Measurements from ENCODE around the gene SDC3.

The SDC3 gene

DNA sequence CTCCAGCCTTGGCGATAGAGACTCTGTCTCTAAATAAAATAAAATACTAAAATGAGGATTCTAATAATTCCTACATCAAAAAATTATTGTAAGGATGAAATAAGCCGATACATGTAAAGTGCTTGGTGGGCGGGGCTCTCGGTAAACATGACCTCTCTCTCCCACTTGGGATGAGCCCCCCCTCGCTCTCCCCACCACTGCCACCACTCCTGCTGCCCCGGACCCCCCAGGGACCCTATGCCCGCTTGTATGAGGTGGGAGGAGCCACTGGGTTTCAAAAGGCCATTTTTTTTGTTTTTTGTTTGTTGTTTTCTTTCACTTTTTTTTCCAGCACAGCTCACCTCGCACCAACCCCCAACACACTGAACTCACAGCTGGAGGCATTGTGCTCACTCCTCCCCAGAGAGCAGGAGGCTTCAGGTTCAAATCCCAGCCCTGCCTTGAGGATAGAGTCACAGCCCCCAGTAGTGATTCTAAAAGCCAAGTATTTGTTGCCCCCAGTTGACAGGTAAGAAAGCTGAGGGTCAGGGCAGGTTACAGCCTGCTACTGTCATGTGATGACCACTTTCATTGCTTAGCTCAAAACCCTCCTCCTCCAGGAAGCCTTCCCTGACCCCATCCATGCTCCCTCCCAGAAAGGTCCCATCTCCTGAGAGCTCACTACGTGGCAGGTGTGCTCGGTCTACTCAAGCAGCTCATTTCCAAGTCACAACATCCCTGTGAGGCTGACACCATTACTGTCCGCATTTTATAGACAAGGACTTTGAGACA, 4.2 kb downstream of the SDC3 start:
- DNase-seq = no peak

DNA sequence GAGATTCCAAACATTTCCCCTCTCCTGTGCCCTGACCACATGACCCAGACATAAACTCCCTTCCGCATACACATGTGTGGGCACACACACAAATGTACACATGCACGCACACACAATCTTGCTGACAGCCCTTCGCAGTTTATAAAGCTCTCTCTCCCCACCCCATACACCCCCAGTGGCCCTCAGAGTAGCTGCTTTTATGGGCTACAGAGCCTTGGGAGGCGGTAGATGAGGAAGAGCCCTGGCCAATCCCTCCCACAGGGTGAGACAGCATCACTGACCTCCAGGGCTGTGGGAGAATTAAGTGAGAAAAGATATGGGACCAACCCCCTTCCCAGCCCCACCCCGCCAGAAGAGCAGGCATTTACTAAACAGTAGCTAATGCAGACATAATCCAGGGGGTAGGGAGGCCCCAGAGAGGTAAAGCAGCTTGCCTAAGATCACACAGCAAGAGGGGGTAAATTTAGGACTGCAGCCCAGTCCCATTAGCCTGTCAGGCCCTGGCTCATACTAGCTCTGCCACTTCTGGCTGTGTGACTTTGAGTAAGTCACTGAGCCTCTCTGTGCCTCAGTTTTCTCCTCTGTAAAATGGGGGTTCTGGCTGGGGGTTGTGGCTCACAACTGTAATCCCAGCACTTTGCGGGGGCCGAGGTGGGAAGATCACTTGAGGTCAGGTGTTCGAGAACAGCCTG, 5.1 kb downstream of the SDC3 start:
- no peak for DNase-seq

DNA sequence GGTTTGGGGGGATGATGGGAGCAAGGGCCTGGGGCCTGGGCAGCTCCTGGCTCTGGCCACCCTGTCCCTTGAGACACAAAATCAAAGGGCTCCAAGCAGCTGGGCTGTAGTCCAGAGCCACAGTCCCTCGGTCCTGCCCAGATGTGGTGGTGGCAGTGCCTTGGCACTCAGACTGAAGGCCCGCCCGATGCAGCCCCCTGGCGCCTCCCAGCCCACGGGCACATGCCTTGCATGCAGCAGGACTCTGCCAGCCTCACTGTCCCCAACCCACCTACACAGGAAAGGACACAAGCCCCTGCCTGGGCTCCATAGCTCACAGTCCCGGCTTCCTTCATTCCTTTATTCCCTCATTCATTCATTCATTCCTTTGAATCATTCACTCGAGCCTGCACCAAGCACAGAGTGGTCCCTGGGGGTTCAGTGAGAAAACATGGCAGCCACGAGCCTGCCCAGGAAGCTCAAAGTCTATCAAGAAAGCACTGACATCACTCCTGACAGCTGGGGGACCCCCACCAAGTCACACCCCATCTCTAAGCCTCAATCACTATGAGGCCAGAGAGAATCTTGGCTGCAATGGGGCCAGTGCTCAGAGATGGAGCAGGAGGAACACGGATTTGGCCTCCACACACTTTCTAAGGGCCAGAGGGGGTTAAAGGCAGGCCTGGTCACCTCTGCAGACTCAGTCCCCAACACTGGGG, 5.8 kb downstream of the SDC3 start:
- no peak for DNase-seq

DNA sequence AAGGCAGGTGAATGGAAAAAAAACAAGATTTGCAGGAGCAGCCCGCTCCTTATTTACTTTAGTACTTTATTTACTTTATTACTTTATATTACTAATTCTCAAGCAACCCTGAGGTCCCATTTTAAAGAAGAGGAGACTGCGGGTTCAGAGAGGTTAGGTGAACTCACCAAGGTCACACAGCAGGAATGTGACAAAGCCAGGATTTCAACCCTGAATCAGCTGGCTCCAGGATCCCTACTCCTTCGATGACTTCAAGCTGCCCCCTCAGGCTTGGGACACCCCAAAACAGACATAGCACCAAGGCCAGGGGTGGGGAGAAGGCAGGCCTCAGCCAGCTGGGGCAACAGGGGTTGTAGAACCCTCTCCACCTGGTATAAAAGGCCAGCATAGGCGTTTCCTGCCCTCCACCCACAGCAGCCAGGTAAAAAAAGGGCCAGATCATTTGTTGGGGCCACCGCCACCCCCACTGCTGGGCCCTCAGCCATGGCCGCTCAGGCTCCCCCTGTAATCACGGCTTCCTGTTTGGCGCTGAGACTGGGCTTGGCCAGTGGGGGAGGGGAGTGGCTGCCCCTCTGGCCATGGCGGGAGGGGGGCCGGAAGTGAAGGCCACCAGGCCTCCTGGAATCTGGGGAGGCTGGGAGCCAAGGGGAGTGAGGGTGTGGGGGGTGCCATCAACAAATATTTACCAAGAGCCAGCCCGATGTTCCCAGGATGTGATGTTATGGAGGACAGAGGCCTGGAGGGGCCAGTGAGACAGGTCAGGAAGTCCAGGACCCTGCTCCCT, 6.6 kb downstream of the SDC3 start:
- no peak for DNase-seq

DNA sequence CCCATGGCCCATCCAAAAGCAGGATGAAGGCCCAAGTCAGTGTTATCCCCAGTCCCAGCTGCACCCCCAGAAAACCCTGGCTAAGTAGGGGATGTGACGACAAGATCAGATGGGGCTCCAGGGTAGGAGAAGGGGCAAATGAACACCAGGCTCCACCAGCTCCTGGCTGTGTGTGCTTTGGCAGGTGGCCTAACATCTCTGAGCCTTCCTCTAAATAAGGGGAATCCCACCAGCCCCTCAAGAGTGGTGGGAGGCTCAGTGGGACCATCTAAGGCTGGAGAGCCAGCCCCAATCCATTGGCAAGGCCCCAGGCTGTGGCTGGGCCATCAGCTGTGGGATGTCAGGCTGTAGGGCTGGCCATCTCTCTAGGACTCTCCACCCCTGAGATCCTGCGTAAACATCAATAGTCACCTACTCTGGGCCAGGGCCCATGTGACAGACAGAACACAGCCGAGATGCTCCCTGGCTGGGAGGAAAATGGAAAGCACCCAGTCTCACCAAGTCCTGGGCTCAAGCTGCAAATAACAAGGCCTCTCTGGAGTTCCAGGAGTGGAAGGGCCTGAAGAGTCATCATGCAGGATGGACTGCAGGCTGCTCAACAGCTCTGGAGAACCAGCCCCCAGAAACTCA, 7.5 kb downstream of the SDC3 start:
- DNase-seq = no peak

DNA sequence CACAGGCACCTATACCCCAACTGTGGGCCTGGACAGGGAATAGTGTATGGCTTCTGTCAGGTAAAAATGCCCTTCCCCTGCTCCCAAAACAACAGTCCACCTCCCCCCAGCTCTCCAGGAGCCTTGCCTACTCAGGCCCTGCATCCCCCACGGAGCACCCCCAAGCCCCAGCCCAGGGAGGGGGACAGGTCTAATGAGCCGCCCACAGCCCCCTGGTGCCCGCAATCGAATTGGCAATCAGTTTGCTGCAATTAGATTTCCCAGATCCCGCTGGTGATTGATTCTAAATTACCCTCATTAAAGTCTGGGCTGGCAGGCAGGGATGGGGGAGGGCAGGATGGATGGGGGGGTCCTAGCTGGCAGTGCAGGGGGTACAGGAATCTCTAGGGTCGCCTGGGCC, 8.1 kb downstream of the SDC3 start:
- no peak for DNase-seq

DNA sequence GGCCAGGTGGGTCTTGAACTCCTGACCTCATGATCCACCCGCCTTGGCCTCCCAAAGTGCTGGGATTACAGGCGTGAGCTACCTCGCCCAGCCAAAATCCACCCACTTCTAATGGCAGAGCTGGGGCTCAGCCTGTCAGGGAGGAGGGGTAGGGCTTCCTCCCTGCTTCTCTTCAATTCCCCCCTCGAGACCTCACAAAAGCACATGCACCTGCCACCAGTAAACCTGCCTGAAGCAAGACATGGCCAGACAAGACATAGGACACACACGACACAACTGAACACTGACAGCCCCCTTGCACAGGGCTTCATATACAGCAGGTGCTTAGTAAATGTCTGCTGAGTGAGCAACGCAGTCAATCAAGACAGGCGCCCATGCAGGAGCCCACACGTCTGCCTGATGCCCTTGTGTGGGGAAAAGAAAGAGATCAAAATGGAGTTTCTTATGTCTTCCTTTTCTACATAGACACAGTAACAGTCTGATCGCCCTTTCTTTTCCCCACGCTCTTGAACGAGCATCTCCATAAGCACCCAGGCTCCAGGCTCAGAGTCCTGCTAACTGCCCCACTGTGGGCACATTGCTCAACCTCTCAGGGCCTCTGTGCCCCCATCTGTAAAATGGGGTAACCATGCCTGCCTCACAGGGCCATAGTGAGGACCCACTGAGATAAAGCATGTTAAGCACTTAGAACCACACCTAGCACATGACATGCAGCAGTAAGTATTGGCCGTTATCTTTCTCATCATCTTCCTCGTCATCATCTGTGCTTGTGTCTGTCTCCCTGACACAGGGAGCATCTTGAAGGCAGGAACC, 8.8 kb downstream of the SDC3 start:
- DNase-seq = no peak

DNA sequence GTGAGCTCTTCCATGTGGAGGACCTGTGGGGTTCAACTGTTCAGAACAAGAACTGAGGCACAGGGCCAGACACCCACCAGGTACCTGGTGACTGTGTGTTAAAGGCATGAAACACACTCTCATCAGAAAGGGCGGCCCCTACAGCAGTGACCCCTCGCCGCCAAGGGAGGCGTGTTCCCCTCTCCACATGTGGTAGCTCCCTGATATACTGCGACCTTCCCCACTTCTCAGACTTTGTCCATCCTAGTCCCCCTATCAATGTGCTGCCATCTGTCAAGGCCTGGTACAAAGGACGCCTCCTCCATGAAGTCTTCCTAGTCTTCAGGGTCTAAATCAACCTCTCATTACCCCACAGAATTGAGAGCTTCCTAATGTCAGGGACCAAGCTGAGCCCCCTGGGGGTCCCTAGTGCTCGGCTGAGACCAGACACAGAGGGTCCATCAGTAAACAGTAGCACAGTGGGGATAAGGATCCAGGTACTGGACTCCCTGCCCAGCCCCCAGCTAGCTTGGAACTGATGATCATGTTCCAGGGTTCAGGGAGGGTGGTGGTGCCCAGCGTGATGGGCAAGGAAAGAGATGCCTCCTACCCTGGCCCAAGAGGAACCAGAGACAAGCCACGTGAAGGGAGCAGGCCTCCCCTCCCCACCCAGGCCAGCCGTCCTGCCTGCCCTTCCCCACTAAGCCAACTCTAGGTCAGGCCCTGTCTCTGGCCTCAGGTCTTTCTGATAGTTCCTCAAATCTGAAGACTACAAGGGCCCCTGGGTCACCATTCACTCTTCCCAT, 10.3 kb downstream of the SDC3 start:
- no peak for DNase-seq

DNA sequence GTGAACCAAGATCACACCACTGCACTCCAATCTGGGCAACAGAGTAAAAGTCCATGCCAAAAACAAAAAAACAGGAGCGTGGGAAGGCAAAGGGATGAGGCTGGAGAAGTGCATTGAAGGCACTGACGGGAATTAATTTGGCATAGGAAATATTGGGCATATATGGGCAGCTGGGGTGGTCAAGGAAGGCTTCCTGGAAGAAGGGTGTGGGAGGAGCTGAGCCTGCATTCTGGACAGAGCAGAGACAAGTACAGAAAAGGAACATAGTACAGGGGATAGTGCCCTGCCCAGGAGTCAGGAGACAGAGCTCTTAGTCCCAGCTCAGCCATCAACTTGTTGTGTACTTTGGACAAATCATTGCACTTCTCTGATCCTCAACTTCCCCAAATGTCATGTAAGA, 11.7 kb downstream of the SDC3 start:
- no peak for DNase-seq

DNA sequence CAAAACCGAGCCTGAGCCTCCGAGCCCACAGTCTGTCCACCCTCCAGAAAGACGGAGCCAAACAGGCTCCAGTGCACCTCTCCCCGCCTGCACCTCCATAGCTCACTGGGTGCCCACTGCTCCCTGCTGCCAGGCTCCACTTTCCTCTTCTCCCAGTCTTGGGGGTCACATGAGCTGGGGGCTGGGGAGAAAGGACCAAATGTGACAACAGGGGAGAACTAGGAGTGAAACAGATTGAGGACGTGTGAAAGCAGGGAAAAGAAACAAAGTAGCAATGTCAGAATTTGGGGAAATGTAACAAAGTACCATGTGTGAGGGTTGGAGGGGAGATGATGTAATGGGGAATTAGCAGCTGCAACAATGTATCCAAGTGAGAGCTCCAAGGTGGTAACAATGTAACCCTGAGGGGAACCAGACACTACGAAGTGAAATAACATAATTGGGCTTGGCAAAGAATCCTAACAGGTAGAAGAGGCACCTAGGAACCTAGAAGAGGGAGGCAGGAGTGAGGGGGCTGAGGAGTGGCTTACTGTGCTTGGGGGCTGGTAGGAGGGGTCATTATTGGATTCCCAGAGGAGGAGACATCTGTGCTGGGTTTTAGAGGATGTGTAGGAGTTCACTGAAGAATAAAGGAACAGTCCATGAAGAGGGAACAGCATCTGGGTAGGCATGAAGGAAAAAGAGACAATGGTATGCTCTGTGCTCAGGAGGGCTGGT, 12.5 kb downstream of the SDC3 start:
- no peak for DNase-seq

DNA sequence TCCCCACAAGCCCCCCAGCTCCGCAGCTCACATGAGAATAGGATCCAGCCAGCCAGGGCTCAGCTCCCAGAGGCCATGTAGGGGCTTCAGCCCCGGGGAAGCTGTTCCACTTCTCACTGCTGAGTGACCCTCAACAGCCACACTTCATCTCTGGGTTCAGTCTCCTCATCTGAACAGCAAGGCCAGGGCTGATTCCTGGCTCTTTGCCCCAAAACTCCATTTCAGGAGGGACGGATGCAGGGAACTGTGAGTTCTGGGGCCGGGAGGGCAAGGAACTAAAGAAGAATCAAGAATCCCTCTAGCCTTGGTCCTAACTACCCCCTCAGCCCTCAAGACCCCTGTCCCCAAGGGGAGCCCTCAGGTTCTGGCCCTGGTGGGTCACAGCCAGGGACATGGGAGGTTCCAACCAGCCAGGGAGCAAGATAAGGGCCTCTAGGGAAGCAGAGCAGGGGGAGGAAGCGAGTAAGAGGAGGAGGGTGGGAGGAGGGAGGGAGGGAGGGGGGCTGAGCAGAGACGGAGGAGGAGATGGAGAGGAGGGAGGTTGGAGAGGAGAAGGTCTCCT, 13.1 kb downstream of the SDC3 start:
- no peak for DNase-seq

DNA sequence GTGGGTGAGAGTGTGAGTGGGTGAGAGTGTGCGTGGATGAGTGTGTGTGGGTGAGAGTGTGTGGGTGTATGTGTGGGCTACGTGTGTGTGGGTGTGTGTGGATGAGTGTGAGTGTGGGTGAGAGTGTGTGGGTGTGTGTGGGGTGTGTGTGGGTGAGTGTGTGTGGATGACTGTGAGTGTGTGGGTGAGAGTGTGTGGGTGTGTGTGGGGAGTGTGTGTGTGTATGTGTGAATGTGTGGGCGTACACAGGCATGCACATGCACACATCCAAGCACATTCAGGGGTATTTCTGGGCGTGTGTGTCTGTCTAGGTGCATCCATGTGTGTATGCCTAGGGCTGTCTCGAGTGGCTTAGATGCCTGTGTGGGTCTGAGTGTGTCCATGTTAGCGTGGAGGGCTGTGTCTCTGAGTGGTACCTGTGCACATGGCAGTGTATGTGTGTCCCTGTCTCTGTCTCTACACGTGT, 14.0 kb downstream of the SDC3 start:
- DNase-seq = no peak

DNA sequence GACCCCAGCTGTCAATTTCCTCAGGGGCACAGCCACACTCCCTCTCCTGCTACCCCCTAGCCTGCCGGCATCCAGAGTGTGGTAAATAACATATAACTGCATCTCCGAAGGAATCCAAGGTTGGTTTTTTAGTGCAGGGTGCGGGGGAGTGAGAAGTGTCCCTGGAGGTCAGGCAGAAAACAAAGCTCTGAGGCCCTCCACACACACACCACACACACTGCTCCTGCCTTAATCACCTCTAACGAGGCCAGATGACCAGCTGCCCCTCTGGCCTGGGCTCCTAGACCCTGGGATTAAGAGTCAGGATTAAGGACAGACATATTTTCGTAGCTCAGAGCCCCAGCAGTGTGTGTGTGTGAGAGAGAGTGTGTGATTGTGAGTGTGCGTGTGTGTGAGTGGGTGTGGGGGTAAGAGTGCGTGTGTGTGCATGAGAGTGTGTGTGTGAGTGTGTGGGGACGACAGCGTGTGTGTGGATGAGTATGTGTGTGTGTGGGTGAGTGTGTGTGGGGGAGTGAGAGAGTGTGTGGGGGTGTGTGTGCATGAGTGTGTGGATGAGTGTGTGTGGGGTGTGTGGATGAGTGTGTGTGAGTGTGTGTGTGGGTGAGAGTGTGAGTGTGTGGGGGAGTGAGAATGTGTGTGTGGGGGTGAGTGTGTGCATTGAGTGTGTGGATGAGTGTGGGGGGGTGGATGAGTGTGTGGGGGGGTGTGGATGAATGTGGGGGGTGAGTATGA, 14.6 kb downstream of the SDC3 start:
- no peak for DNase-seq

DNA sequence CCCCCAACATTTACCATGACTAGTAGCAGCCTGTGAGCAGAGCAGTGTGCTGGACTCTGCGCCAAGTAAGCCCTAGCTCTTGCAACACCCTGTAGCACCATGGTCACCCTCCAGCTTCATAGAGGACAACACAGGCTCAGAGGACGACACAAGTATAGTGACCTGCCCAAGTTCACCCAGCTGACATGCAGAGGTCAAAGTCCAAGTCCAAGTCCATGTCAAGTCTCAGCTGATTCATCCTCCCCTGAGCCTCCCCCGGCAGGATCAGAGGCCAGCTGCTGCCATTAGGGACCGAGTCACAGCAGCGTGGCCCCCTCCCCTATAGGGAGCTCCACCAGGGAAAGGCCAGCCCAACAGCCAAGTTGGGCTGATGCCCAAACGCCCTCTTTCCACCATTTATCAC, 15.9 kb downstream of the SDC3 start:
- DNase-seq = no peak

DNA sequence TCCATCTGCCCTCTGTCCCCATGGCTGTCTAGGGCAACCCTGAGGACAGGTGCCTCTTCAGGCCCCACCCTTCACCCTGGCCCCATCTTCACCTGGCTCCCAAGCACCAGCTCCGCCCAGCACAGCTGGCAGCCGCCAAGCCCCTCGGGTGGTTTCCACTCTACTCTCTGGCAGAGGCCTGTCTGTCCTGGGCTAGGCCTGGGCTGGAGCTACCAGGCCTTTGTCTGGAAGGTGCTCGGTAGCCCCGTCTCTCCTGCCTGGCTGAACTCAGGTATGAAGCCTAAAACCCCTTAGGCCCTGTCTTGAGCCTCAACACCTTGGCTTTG, 17.4 kb downstream of the SDC3 start:
- DNase-seq = no peak

DNA sequence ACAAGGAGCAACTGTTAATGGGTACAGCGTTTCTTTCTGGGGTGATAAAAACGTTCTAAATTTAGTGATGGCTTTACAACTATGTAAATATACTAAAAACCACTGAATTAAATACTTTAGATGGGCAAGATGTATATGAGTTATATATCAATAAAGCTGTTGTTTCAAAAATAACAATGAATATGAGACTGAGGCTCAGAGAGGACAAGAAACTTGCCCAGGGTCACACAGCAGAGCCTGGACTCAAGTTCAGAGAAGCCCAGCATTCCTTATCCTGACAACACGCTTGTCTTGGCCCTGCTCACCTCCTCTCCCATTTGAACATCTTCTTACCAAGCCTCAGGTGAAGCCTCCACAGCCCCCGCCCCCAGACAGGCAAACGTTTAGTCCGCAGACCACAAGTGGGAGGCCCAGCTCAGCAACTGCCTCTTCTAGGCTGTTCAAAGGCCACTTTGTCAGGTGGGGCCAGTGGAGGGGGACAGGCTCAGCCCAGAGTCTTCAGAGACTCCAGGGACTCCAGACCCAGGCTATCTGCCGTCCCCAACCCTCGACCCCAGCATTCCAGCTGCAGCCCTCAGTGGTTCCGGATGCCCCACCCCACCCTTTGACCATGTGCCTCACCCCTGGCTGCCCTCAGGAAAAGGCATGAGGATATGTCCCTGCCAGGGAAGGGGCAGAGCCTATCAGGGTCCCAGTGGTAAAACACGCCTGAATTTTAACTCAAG, 17.9 kb downstream of the SDC3 start:
- DNase-seq = no peak

DNA sequence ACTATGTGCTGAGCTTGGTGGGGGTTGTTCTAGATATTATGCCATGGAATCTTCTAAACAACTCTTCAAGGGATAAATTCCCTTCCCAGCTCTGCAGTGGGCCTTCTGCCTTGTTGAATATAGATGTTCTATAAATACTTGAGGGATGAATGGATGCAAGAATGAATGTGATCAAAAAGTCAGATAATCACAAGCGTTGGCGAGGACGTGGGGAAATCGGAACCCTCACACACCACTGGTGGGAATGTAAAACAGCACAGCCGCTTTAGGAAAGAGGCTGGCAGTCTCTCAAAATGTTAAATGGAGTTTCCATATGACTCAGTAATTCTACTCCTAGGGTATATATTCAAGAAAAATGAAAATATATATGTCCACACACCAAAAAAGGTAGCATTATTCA, 19.0 kb downstream of the SDC3 start:
- DNase-seq = no peak

DNA sequence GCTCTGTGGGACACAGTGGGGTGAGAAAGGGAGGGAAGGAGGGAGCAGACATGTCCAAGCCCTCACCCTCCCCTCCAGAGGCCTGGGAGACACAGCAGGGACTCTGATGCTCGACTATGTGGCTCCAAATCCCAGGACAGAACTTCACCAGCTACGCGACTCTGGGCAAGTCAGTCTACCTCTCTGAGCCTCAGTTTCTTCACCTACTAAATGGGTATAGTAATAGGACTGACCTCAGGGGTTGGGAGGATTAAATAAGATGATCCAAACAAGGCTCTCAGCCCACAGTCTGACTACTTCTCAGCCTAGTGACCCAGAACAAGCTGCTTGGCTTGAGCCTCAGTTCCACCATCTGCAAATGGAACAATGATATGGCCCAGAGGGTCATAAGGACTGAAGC, 19.6 kb downstream of the SDC3 start:
- DNase-seq = no peak

DNA sequence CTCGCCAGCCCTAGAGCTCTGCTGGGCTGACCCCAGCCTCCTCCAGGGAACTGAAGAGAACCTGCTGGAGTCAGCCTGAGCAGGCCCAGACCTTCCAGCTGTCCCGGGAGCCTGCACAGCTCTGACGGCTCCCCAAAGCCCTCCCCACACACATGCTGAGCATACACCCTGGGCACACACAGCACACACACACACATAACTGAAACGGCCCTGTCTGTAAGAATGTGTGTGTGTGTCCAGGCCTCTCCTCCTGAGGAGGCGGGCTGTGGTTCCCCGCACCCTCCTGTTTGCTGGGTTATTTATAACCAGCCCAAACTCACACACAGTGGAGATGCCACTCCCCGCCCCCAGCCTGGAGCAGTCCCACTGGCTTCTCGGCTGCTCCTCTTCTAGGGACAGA, 20.2 kb downstream of the SDC3 start:
- DNase-seq = no peak

All from NCI-H345 (cell line).